GM18951 (cell line): Measurements from ENCODE around the gene SYT12.

Experiments
- POLR2A ChIP-seq: IDR thresholded peaks from 4 replicates; pipeline ENCODE4 v1.6.1; 2011; ENCODE audit warnings: mild to moderate bottlenecking; ENCODE audit not compliant: insufficient read length, insufficient read depth; ENCODE audit errors: extremely low read depth
- in situ Hi-C: fragments of 300-500 bp; cut with MboI; formaldehyde crosslinking; loops from one replicate; pipeline ENCODE4 v1.12.0; 2022; ENCODE audit warnings: low sequenced_read_pairs, mixed read lengths, inconsistent platforms; ENCODE audit not compliant: unreplicated experiment

SYT12 gene

GRCh38 chr11:67027943-67028542, 5.1 kb downstream of the SYT12 start:
- TF ChIP-seq POLR2A: no peak
- in situ Hi-C loops: no loop called here

DNA sequence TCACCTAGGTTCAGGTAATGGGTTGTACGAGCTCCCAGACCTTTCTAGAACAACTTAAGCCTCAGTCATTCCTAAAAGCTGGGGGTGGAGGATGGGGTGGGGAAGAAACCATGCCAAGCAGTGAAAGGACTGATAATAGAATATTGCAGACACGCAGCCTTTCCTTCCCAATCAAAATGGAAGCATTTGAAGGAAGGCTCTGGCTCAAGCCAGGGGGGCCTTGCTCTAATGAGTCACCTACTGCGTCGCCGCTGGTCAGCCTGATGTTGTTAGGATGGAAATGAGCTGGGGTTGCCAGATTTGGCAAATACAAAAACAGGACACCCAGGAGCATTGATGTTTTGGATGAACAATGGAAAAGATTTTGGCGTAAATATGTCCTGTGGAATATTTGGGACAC, 6.2 kb downstream of the SYT12 start:
- in situ Hi-C loops: no loop called here
- TF ChIP-seq POLR2A: no peak

- TF ChIP-seq POLR2A: no peak
- in situ Hi-C loops: no loop called here
These were observed 8.0 kb downstream of the SYT12 start for GRCh38 chr11:67030976-67031375.

- no peak for TF ChIP-seq POLR2A
- in situ Hi-C loops: no loop called here
These were observed 9.0 kb downstream of the SYT12 start for GRCh38 chr11:67031791-67032561.

DNA sequence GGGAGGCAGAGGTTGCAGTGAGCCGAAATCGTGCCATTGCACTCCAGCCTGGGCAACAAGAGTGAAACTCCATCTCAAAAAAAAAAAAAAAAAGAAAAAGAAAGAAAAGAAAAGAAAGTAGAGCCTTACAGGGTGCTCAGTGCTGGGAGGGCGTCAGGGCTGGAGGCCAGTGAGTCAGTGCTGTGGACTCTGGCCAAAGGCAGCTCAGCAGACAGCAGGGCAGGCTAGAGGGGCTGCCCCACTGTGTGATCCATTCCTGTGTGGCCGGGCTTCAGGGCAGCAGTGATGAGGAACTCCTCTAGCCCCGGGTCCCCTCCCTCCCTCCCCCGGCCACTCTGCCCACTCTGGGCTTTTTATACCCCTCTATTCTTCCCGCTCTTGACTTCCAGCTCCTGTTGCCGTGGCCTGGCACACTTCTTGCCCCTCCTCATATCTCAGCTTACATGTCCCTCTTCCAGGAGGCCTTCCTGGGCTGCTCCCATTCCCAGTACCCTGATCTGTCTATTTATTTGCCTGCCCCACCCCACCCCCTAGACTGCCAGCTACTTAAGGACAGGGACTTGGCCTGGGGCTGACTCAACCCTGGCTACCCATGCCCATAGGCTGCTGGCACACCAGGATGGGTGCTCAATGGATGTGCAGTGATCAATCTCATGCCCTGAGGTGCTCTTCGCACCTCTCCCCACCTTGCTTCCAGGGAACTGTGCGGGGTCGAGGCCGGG, 10.1 kb downstream of the SYT12 start:
- in situ Hi-C loops: no loop called here
- no peak for TF ChIP-seq POLR2A

DNA sequence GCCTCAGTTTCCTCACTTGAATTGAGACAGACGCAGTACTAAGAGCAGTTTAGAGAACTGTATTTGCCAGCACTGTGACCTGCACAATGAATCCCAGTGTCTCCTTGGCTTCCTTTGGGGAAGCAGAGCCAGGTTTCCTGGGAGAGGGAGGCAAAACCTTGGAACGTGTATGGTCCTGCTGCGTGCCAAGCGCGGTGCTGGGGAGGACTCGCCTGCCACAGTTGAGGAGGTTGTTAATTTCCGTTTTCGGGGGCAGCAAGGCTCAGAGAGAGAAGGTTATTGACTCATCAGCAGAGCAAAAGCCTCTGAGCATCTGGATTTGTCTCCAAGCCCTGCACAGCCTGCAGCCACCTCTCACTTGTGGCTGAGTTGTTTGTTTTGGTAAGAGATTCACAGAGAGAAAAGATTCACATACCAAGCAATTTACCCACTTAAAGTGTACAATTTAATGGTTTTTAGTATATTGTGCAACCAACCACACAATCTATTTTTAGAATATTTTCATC, 10.8 kb downstream of the SYT12 start:
- TF ChIP-seq POLR2A: no peak
- in situ Hi-C loops: no loop called here

- in situ Hi-C loops: no loop called here
- no peak for TF ChIP-seq POLR2A
These were observed 11.4 kb downstream of the SYT12 start for GRCh38 chr11:67034350-67034749.

- TF ChIP-seq POLR2A: no peak
- in situ Hi-C loops: no loop called here
These were observed 17.2 kb downstream of the SYT12 start for GRCh38 chr11:67040147-67040546.

- in situ Hi-C loops: no loop called here
- TF ChIP-seq POLR2A: no peak
These were observed 18.7 kb downstream of the SYT12 start for GRCh38 chr11:67041602-67042001.

- no peak for TF ChIP-seq POLR2A
- in situ Hi-C loops: no loop called here
These were observed 20.8 kb downstream of the SYT12 start for GRCh38 chr11:67043572-67044349.

GRCh38 chr11:67044496-67044895, 21.6 kb downstream of the SYT12 start:
- in situ Hi-C loops: no loop called here
- TF ChIP-seq POLR2A: no peak

- TF ChIP-seq POLR2A: no peak
- in situ Hi-C loops: no loop called here
These were observed 22.4 kb downstream of the SYT12 start for GRCh38 chr11:67045314-67045713.
